Ramos (cell line): ENCODE measurements around the gene BICD1.

Experiments used
- in situ Hi-C: fragments of 300-500 bp; cut with MboI; formaldehyde crosslinking; loops from one replicate; pipeline ENCODE4 v1.14.3; 2022; ENCODE audit warnings: low sequenced_read_pairs; ENCODE audit not compliant: unreplicated experiment

The BICD1 gene

DNA sequence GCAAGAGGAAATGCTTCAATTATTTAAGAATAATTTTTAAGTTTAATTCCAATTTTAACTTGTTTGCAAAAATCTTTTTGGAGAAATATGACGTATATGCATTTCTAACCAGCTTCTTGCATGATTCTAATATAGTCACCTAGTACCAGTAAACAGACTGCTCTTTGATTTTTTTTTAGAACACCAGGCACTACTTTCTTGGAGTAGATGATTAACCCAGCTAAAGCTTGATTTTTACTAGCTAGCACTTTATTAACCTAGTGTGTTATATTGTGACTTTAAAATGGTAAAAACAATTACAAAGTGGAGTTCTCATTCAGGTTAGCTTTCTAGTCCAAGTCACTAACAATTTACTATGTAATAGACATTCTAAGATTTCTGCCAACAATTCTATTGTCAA, 260.1 kb downstream of the BICD1 start:
- in situ Hi-C loops, result loop anchor here (25.0 kb wide), 1 partner anchor 1646 kb away; the partner anchor contains the start of gene ALG10

DNA sequence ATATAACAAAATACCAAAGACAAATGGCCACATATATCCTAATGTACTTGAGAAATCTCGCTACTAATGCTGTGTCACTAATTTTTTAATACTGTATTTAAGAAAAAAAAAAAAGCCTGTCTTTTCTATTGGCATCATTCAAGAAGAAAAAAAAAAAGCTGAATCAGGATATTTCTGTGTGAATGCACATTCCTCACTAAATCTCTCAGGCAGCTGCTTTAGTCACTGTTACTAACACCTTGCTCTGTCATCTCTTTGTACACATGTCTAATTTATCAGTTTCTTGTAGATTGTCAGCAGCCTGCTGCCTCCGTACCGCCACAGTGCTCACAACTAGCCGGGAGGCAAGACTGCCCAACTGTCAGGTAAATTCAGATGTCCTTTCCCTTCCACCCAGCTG, 260.7 kb downstream of the BICD1 start:
- in situ Hi-C loops, result loop anchor here (25.0 kb wide), 1 partner anchor 1645 kb away; the partner anchor contains the start of gene ALG10

DNA sequence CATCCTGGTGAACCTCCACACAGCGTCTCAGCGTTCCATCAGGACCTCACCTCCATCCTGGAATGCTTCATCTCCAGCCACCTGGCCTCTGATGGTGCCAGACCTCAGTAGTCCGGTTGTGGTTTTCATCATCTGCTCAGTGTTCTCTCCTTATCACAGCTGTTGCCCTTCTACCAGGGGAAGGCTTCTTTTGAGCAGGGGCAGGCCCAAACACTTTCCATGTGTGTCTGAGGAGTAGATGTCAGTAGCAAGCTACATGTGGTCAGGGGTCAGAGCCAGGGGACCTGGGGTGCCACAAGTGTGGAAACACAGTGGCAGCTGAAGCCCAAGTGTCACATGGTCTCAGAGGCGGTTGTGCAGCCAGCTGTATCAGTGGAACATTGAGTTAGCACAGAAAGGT, 262.6 kb downstream of the BICD1 start:
- in situ Hi-C loops, result loop anchor here (25.0 kb wide), 1 partner anchor 1643 kb away; the partner anchor contains the start of gene ALG10

DNA sequence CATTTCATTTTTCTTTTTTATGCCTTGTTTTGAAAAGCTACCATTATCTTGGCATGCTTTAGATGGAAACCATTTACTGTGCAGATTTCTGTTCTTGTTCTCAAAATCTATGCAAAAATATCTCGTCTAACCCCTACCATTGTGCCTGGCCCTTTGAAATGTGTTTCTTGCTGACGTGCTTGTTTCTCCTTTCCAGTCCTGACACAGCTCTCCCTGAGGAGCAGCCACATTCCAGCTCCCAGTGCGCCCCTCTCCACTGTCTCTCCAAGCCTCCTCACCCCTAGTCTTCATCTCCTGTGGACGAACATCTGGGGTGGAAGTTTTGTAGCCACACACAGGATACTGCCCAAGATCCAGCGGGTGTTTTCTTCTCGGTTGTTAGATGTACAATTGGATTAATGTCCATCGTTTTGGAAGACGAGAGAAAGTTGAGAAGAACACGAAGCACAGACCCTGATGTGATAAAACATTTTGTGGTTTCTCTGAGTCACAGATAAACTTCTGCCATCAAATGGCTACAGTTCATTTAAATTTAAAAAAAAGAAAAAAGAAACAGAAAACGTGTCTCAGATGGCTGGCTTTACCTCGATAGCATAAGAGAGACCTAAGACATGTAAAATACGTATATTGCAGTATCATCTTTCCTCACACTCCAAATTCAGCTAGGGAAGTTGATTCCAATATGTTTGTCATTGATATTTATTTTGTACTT, 270.9 kb downstream of the BICD1 start:
- in situ Hi-C loops, result no loop called here

DNA sequence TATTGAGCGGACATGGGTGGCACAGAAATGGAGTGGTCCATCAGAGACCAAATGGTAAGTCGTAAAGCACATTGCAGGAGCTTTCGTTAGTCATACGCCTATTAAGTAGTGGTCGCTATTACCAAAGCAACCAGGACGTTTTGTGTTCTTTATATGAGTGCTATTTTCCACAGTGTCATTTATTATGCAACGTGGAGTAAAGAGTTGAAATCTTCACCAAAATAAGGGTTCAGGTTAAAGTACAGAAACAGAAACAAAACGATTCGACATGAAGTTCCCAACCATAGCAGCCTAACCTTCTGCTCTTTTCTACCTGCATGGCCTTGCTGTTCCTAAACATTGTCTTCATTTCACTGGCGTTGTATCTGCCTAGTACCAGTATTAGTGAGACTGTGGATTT, 272.6 kb downstream of the BICD1 start:
- in situ Hi-C loops, result no loop called here

DNA sequence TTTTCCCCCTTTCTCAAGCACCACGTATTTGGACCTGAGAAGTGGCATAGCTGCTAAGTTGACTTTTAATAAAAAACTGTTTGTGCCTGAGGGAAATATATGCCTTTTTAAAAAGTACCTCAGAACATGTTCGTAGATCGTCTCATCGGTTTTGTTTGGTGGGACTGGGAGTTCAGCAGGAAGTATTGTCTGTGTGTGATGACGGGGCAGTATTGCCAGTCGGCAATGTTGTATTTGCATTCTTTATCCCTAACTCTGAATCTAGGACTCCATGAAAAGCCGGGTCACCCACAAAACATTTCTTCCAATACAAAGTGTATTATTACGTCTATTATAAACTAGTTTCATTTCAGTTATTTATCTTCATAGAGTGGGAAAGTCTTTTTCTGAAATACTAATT, 273.0 kb downstream of the BICD1 start:
- in situ Hi-C loops, result no loop called here

DNA sequence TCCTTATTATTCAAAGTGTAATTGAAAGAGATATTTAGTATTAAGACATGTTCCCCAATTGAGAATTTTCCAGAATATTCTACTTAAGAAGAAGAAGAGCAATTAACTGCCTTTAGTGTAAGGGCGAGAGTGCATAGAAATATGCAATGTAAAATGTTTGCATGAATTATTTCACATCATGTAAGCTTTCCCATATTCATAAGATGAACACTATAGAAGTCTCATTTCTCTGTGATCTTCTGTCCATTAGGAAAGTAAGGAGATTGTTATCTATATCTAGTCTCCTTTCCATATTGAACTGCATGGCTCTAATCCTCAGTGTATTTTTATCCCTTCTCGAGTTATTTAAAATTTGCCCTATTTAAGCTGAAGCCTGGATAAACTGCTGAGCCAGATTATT, 275.6 kb downstream of the BICD1 start:
- in situ Hi-C loops, result no loop called here

DNA sequence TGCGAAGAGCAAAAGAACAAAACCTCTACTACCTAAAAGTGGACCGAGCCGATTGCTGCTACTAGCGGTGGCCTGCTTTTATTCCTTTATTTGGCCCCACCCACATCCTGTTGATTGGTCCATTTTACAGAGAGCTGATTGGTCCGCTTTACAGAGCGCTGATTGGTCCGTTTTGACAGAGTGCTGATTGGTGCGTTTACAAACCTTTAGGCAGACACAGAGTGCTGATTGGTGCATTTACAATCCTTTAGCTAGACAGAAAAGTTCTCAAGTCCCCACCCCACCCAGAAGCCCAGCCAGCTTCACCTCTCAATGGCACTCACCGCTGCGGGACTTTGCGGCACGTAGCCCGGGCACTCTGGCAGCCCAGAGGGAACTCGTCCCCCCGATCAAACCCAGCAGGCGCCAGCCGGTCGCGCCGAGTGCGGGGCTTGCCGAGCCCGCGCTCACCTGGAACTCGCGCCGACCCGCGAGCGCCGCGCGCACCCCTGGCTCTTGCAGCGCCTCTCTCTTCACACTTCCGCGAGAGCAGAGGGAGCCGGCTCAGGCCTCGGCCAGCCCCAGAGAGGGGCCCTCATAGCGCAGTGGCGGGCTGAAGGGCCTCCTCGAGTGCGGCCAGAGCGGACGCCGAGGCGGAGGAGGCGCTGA, 284.0 kb downstream of the BICD1 start:
- in situ Hi-C loops, result no loop called here

DNA sequence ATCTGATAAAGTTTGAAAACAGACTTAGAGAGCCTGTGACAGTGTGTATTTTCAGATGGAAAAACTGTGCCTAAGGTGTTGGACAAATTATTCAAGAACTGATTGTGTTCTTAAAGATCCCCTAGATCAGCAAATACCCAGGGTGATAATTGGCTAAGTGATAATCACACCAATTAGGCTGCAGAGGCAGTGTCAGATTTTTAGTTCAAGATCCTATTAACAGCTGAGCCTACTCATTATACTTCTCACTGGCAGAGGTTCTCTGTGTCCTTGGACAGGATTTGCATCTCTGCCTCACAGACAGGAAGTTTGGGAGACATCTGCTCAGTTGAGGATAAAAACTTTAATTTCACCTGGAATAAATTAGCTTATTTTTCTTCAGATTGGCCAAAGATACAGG, 288.4 kb downstream of the BICD1 start:
- in situ Hi-C loops, result no loop called here

DNA sequence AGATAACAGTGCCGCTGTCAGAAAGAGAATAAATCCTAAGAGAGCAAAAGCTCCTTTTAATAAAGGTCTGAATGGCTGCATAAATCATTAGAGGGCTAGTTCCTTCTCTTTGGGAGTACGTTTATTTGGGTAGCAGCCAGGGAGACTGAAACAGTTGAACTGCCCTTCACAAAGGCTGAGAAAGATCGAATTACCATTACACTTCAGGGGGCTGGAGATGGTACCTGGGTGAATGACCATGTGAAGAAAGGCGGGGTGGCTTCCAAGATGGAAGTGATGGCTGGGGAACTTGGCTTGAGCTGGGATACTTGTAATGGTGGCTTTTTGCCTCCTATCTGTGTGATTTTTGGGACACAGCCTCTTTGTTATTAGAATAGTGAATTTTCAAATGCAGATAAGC, 291.0 kb downstream of the BICD1 start:
- in situ Hi-C loops, result no loop called here

DNA sequence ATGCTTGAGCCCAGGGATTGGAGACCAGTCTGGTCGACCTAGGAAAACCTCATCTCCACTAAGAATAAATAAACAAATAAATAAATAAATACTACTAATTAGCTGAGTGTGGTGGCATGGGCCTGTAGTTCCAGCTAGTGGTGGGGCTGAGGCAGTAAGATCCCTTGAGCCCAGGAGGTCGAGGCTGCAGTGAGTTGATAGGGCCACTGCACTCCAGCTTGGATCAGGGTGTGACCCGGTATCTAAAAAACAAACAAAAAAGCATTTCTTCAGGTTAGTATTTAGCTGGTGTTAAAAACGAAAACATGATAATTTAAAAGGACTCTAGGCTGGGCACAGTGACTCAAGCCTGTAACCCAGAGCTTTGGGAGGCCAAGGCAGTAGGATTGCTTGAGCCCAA, 291.5 kb downstream of the BICD1 start:
- in situ Hi-C loops, result no loop called here

DNA sequence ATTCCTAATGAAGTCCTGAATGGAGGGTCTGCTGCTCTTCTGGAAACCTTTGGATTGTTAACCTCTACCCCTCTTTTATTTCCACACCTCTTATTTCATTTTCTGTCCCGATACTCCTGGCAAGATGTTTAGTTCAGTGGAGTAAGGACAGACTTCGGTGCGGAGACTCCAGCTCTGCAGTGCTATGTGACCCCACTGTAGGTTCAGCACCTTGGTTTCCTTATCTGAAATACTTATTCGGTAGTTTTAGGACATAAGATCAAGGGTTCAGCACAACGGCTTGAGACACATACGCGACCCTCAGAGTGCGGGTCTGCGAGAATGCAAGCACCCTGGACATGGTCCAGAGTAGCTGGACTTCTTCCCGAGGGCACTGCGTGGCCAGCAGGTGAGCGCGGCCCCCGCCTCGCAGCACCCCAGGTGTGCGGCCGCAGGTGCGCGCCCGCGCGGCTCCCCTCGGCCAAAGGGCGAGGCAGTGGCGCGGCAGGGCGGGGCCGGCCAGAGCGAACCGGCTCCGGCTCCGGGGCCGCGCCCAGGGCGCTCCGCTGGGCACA, 292.2 kb downstream of the BICD1 start:
- in situ Hi-C loops, result no loop called here

DNA sequence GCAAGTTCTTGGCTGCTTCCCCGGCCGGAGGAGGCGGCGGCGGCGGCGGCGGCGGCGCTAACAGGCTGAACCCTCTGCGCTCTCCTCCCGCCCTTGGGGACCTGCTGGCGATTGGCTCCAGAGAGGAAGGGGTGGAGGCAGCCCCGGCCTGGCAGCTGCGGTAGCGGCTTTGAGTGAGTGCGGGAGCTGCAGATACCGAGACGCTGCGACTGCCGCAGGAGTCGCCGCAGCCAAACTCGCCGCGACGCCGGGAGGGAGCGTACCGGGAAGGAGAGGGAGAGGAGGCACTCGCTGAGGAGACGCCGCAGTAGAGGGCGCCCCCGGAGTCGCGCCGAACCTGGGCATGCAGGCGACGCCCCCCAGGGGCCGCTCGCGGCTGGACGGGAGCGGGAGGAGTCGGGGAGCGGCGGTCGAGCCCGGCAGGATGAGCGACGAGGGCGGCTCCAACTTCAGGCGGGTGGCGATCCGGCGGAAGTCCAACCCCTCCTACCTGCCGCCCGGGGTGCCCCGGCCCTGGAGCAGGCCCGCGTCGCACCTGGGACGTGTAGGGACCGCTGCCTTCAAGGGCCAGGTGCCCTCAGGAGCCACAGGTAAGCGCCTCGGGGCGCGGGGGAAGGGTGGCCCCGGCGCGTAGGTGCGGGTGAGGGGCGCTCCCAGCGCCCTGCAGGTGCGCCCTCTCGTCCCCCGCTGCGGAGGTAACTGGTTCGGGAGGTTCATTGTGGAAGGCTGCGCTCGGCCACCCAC, 292.9 kb downstream of the BICD1 start, which contains the start of gene FGD4:
Gene FGD4, plus strand, starts transcription at position 189 of the 744 bp plus-strand sequence.
- in situ Hi-C loops, result no loop called here

DNA sequence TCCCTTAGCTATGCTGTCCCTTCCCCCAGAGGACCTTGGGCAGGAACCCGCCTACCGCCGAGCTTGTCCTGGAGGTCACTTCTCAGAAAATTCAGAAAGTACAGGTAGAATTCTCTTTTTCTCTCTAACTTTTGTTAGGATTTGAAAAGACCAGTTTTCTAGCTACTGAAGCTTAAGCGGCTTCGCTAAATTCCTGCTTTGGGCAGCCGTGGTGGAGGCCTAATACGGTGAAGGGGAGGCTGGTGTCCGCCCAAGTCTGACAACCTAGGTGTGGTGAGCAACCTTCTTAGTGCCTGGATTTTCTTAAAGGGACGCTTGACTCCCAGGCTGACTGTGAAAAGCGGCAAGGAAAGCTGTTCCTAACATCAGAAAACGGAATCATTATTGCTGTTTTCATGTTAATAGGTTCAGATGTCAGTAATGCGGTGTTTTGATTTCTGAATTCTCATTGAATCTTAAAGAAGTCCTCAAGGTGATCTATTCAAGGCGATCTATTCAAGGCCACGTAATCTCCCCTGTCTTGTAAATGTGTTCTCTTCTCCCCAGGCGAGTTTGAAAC, 293.5 kb downstream of the BICD1 start:
- in situ Hi-C loops, result no loop called here

DNA sequence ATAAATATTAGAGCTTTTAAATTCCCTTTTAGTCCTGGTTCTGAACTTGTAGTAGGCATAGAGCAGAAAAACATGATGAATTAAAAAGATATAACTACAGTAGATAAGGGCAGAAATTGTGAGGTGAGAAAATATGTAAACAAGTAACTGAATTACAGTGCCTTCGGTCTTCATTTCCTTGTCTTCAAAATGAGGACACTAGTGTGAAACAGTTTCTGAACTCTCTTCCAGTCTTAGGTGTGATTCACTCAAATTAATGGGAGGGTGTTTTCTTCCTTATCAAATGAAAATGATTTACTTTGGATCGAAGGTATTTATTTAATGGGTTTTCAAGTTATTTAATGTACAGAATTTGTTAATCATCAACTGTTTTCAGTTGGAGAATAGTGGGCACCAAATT, 294.2 kb downstream of the BICD1 start:
- in situ Hi-C loops, result no loop called here

DNA sequence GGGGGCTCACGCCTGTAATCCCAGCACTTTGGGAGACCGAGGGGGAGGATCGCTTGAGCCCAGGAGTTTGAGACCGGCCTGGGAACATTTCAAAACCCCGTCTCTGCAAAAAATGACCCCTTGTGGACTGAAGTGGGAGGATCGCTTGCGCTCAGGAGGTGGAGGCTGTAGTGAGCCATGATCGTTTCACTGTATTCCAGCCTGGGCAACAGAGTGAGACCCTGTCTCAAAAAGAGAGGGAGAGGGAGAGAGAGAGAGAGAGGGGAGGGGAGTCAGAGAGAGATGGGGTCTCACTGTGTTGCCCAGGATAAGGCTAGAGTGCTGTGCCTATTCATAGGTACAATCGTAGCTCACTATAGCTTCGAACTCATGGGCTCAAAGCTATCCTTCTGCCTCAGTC, 295.5 kb downstream of the BICD1 start:
- in situ Hi-C loops, result no loop called here

DNA sequence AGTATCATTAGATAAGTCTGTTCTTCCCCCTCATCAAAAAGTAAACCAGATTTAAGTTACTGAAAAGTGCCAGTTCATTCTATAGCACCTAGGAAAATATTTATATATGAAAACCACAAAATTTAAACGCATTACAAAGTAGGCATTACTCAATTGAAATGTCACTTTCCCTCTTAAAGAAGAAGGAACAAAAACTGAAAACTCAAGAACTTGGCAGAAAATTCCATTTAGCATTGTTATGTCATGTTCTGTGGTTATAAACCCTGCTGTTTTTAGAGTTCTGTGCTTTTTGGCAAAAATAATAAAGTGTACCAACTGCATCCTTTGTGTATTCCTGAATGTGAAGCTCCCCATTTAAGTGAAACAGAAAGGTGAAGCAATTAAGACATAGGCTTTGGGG, 296.3 kb downstream of the BICD1 start:
- in situ Hi-C loops, result no loop called here

DNA sequence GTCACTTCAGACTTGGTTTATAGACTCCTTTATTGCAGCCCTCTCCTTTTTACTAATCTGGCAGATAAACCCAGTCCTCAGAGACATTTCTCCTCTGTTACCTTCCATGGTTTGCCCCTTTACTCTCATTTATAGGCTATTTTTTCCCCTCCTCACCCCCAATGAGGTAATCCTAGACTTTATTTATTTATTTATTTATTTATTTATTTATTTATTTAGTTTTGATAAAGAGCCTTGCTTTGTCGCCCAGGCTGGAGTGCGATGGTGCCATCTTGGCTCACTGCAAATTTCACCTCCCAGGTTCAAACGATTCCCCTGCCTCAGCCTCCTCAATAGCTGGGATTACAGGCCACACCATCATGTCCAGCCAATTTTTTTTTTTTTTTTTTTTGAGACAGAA, 301.1 kb downstream of the BICD1 start:
- in situ Hi-C loops, result no loop called here

DNA sequence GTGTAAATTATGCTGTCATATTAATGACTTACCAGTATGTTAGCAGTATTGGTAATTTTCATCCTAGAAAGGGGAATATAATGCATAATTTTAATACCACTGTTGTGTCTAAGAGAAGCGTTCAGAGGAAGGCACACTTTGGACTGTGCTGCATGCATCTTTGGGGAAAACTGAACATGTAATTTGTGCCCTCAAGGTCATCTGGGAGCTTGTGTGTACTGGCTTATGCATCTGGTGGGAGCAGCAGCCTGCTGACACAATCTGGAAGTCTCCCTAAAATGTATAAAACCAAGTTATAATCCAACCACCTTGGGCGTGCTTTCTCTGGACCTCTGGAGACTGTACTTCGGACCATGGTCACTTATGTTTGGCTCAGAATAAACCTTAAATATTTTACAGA, 306.8 kb downstream of the BICD1 start:
- in situ Hi-C loops, result no loop called here

DNA sequence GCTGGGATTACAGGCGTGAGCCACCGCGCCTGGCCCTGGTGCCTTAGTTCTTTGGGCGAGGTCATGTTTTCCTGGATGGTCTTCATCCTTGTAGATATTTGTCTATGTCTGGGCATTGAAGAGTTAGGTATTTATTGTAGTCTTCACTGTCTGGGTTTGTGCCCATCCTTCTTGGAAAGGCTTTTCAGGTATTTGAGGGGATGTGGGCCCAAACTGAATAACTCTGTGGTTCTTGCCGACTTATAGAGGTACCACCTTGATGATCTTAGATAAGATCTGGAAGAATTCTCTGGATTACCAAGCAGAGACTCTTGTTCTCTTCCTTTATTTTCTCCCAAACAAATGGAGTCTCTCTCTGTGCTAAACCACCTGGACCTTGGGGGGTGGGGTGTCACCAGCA, 311.6 kb downstream of the BICD1 start:
- in situ Hi-C loops, result no loop called here
